Adrenal gland (tissue), 12 donors: ENCODE measurements around the gene FAM107A. TPM values are rescaled to one million over a fixed set of nuclear protein-coding genes. Genes with fewer than 3 reads are reported as not detected.

Source experiments
- DNase-seq, 7 donors: peaks; one replicate each; pipeline ENCODE4 v3.0.0-alpha.2; 2019 to 2020
- H3K27ac ChIP-seq, 5 donors: fragments of 200-600 bp; sonication (generic) in 4 of 5; 1 replicate in 3 of 5; 2 replicates in 2 of 5; pipeline versions ENCODE4 v1.5.1 to v1.8.0; 2016 to 2020; ENCODE audit warnings: mild to moderate bottlenecking in 1 of 5
- H3K27me3 ChIP-seq: fragments of 200-600 bp; 2 replicates; pipeline ENCODE4 v1.8.0; 2021
- H3K36me3 ChIP-seq, 2 donors: fragments of 200-600 bp; replicated peaks in 1 of 2; 1 replicate in 1 of 2; 2 replicates in 1 of 2; pipeline versions ENCODE4 v1.5.1 to v1.8.0; 2018 to 2022
- H3K4me1 ChIP-seq, 2 donors: fragments of 200-600 bp; replicated peaks in 1 of 2; 1 replicate in 1 of 2; 2 replicates in 1 of 2; pipeline versions ENCODE4 v1.5.1 to v1.8.0; 2018 to 2021
- H3K4me3 ChIP-seq, 4 donors: fragments of 200-600 bp; sonication (generic) in 3 of 4; one replicate each; pipeline ENCODE4 v1.5.1; 2016 to 2018
- H3K9me3 ChIP-seq, 3 donors: fragments of 200-600 bp; sonication (generic) in 1 of 3; replicated peaks in 1 of 3; 1 replicate in 2 of 3; 2 replicates in 1 of 3; pipeline versions ENCODE4 v1.5.1 to v1.8.0; 2016 to 2021
- CTCF ChIP-seq, 6 experiments: fragments of 450-650 bp in 4 of 6; fragments of 200-600 bp in 2 of 6; sonication (generic) in 1 of 6; IDR thresholded peaks; 1 replicate in 5 of 6; 2 replicates in 1 of 6; pipeline versions ENCODE4 v1.5.1 to v1.8.0; 2016 to 2021; ENCODE audit warnings: antibody characterized with exemption in 6 of 6, mild to moderate bottlenecking in 2 of 6, moderate library complexity in 1 of 6
- POLR2A ChIP-seq, 2 donors: fragments of 450-650 bp; IDR thresholded peaks; one replicate each; pipeline ENCODE4 v1.6.1; 2017; ENCODE audit warnings: antibody characterized with exemption in 2 of 2, mild to moderate bottlenecking in 2 of 2, moderate library complexity in 1 of 2
- WGBS, 4 donors: extraction: QIAGEN DNeasy Blood & Tissue Kit in 2 of 4; methylation state at CpG; one replicate each; pipeline versions ENCODE4 v1.1.5 to v1.1.7; 2013 to 2017; 5-methylcytosine and 5-hydroxymethylcytosine counted together
- intact Hi-C, 2 donors: fragments of 100-400 bp; cut with DNase I; formaldehyde crosslinking; loops; one replicate each; pipeline versions ENCODE4 v1.14.1 to v1.15.0; 2022 to 2023
- polyA plus RNA-seq, 3 donors: library from polyadenylated mRNA; stranded (reverse); fragments of 200-250 nt in 2 of 3; fragments of 350-450 nt in 1 of 3; fragmentation: Illumina TruSeq in 1 of 3; extraction: RNeasy Lipid Tissue Mini Kit (QIAGEN cat#74804) in 1 of 3; gene quantifications; one replicate each; pipeline ENCODE4 v1.2.3, GENCODE V29; 2013 to 2014
- total RNA-seq, 9 donors: library from RNA; depleted of rRNA in 4 of 9; stranded (reverse); fragments of >200 nt in 4 of 9; fragments of 120-200 nt in 1 of 9; fragmentation: NEBNext Ultra II Directional in 1 of 9; extraction: Animal tissue kit (Norgen Biotek cat#: 25700) in 1 of 9; gene quantifications; one replicate each; pipeline versions ENCODE4 v1.1.0 to v1.2.4, GENCODE V29; 2013 to 2023
- donor health status: healthy with polysubstance abuse.
- donor health status: Bipolar disorder and iron deficiency.
- donor health status: DM: yes; HTN: yes; CAD: no.
- donor health status: DM: no; HTN: no; CAD: no.
- donor health status: DM: no; HTN: no; CAD: no.
- donor health status: DM: yes; HTN: yes; CAD: no.

FAM107A gene
- total and polyA plus RNA-seq, 12 donors, result 1.2 to 12.5 (median 5.8) TPM

GRCh38 chr3:58573640-58574039, 3.6 kb downstream of the FAM107A start:
- Histone ChIP-seq H3K4me1 (peaks cover 0 to 15% of the 10 kb centered on the region in 2 donors), H3K4me3 (no peak overlapping the region), H3K27ac (no peak overlapping the region)

GRCh38 chr3:58572634-58573230, 4.5 kb downstream of the FAM107A start:
- intact Hi-C loops, result no loop called here
- no peaks in the 10 kb centered on the region for H3K27me3 ChIP-seq
- WGBS, 4 donors, result 82 to 90% (median 84%) methylated on average over 7 of the region's 7 CpGs
- no peak for DNase-seq
- no peaks in the 10 kb centered on the region for H3K36me3 ChIP-seq
- H3K9me3 ChIP-seq, result no peaks in the 10 kb centered on the region
- TF ChIP-seq POLR2A (IDR thresholded peaks at IDR 0.05) (no peak), CTCF (IDR thresholded peaks at IDR 0.05) (no peak)
- H3K4me1 ChIP-seq, result peaks cover 0 to 13% of the 10 kb centered on the region in 2 donors
- no peak overlapping the region for H3K4me3 ChIP-seq
- no peak overlapping the region for H3K27ac ChIP-seq

More at GRCh38 chr3:58573640-58574039, 3.6 kb downstream of the FAM107A start:
- no peaks in the 10 kb centered on the region for H3K9me3 ChIP-seq
- no peaks in the 10 kb centered on the region for H3K27me3 ChIP-seq
- WGBS, 4 donors, result 59 to 73% (median 67%) methylated on average over 6 of the region's 6 CpGs
- no peaks in the 10 kb centered on the region for H3K36me3 ChIP-seq
- no peak for DNase-seq
- TF ChIP-seq POLR2A (IDR thresholded peaks at IDR 0.05) (no peak), CTCF (IDR thresholded peaks at IDR 0.05) (no peak)
- intact Hi-C loops, result no loop called here

GRCh38 chr3:58572013-58572633, 5.1 kb downstream of the FAM107A start:
- no peak for DNase-seq
- 84 to 92% (median 89%) methylated on average over 13 of the region's 13 CpGs for WGBS, 4 donors
- no peaks in the 10 kb centered on the region for H3K36me3 ChIP-seq
- H3K27me3 ChIP-seq, result no peaks in the 10 kb centered on the region
- TF ChIP-seq CTCF (IDR thresholded peaks at IDR 0.05) (no peak), POLR2A (IDR thresholded peaks at IDR 0.05) (no peak)
- no peak overlapping the region for H3K4me3 ChIP-seq
- intact Hi-C loops, result no loop called here
- peaks cover 0 to 10% of the 10 kb centered on the region in 2 donors for H3K4me1 ChIP-seq
- H3K9me3 ChIP-seq, result no peaks in the 10 kb centered on the region
- H3K27ac ChIP-seq, result no peak overlapping the region

- 83 to 92% (median 89%) methylated on average over 5 of the region's 5 CpGs for WGBS, 4 donors
- DNase-seq, result no peak
- no peaks in the 10 kb centered on the region for H3K27me3 ChIP-seq
- intact Hi-C loops, result no loop called here
- no peak overlapping the region for H3K27ac ChIP-seq
- H3K9me3 ChIP-seq, result no peaks in the 10 kb centered on the region
- H3K4me1 ChIP-seq, result no peaks in the 10 kb centered on the region
- no peaks in the 10 kb centered on the region for H3K36me3 ChIP-seq
- TF ChIP-seq POLR2A (IDR thresholded peaks at IDR 0.05) (no peak), CTCF (IDR thresholded peaks at IDR 0.05) (no peak)
- no peak overlapping the region for H3K4me3 ChIP-seq
Measured at GRCh38 chr3:58570851-58571250, 6.3 kb downstream of the FAM107A start.
